Posterior cingulate gyrus (tissue), 11 donors: ENCODE results near the gene STAB2.

Source experiments
- DNase-seq, 10 donors: peaks; one replicate each; pipeline versions ENCODE4 v3.0.0 to v3.0.0-alpha.2; 2020 to 2021; ENCODE audit warnings: mixed read lengths in 3 of 10
- intact Hi-C: fragments of 100-400 bp; cut with DNase I; formaldehyde crosslinking; loops from one replicate; pipeline ENCODE4 v1.15.1; 2023

STAB2 gene

GRCh38 chr12:103578926-103579325 lies 8.1 kb upstream of the STAB2 start:
- intact Hi-C loops = no loop called here
- no peak for DNase-seq

- no peak for DNase-seq
- intact Hi-C loops = no loop called here
Measured at GRCh38 chr12:103580026-103580425, 7.0 kb upstream of the STAB2 start.

GRCh38 chr12:103583008-103583407 lies 4.1 kb upstream of the STAB2 start:
- no peak for DNase-seq
- intact Hi-C loops = no loop called here

GRCh38 chr12:103586132-103586531 lies 941 bp upstream of the STAB2 start:
- intact Hi-C loops = no loop called here
- no peak for DNase-seq

- intact Hi-C loops = no loop called here
- no peak for DNase-seq
Measured at GRCh38 chr12:103588680-103589079, 1.6 kb downstream of the STAB2 start.

GRCh38 chr12:103589517-103589916 lies 2.4 kb downstream of the STAB2 start:
- intact Hi-C loops = no loop called here
- no peak for DNase-seq

- intact Hi-C loops = no loop called here
- no peak for DNase-seq
Measured at GRCh38 chr12:103590271-103590670, 3.2 kb downstream of the STAB2 start.

GRCh38 chr12:103596981-103597380 lies 9.9 kb downstream of the STAB2 start:
- intact Hi-C loops = no loop called here
- no peak for DNase-seq

GRCh38 chr12:103599274-103599673 lies 12.2 kb downstream of the STAB2 start:
- DNase-seq = no peak
- intact Hi-C loops = no loop called here

GRCh38 chr12:103600967-103601728 lies 14.1 kb downstream of the STAB2 start:
- intact Hi-C loops = no loop called here

GRCh38 chr12:103620395-103620794 lies 33.3 kb downstream of the STAB2 start:
- intact Hi-C loops = no loop called here
- no peak for DNase-seq

More at GRCh38 chr12:103600967-103601728, 14.1 kb downstream of the STAB2 start:
- DNase-seq = no peak

GRCh38 chr12:103623716-103624115 lies 36.6 kb downstream of the STAB2 start:
- DNase-seq = no peak
- intact Hi-C loops = no loop called here

GRCh38 chr12:103626498-103626897 lies 39.4 kb downstream of the STAB2 start:
- intact Hi-C loops = loop anchor here (5.0 kb wide), 1 partner anchor 246 kb away; no protein-coding TSS in a partner anchor
- peak in 5 of 10 donors; percentile 32 to 96 (median 73) for DNase-seq

GRCh38 chr12:103627189-103627855 lies 40.2 kb downstream of the STAB2 start:
- intact Hi-C loops = loop anchor here (5.0 kb wide), 1 partner anchor 245 kb away; no protein-coding TSS in a partner anchor
- DNase-seq = peak in 1 of 10 donors; percentile 75

GRCh38 chr12:103632554-103633216 lies 45.6 kb downstream of the STAB2 start:
- DNase-seq = peak in 3 of 10 donors; percentile 4 to 74 (median 14)
- intact Hi-C loops = no loop called here

GRCh38 chr12:103634732-103635131 lies 47.7 kb downstream of the STAB2 start:
- no peak for DNase-seq
- intact Hi-C loops = no loop called here

- DNase-seq = no peak
- intact Hi-C loops = no loop called here
Measured at GRCh38 chr12:103635419-103635818, 48.3 kb downstream of the STAB2 start.

- intact Hi-C loops = no loop called here
- DNase-seq = no peak
Measured at GRCh38 chr12:103637021-103637420, 49.9 kb downstream of the STAB2 start.

GRCh38 chr12:103637429-103637828 lies 50.4 kb downstream of the STAB2 start:
- DNase-seq = no peak
- intact Hi-C loops = no loop called here

GRCh38 chr12:103639983-103640382 lies 52.9 kb downstream of the STAB2 start:
- no peak for DNase-seq
- intact Hi-C loops = no loop called here

- intact Hi-C loops = no loop called here
- DNase-seq = no peak
Measured at GRCh38 chr12:103640410-103640809, 53.3 kb downstream of the STAB2 start.
